HEK293 (cell line): Measurements from ENCODE around the gene EIF1.

Source experiments
- SCRT1 ChIP-seq: fragments of 450-650 bp; formaldehyde crosslinking; IDR thresholded peaks from 2 replicates; pipeline ENCODE4 v1.5.1; 2016; ENCODE audit warnings: missing biosample characterization, missing genetic modification characterization, borderline replicate concordance
- ZNF274 ChIP-seq, 2 experiments: fragments of 200-500 bp in 1 of 2; fragments of 450-650 bp in 1 of 2; sonication (Bioruptor generic) in 1 of 2; formaldehyde crosslinking in 1 of 2; IDR thresholded peaks; 2 replicates each; pipeline versions ENCODE4 v1.5.1 to v1.6.1; 2014 to 2016; ENCODE audit warnings: borderline replicate concordance in 1 of 2, inconsistent platforms in 1 of 2, low read length in 1 of 2, missing biosample characterization in 1 of 2, missing genetic modification characterization in 1 of 2
- ZNF311 ChIP-seq: fragments of 450-650 bp; formaldehyde crosslinking; IDR thresholded peaks from 2 replicates; pipeline ENCODE4 v1.5.1; 2017; ENCODE audit warnings: missing biosample characterization, missing genetic modification characterization, borderline replicate concordance
- ZNF776 ChIP-seq: fragments of 450-650 bp; formaldehyde crosslinking; IDR thresholded peaks from 2 replicates; pipeline ENCODE4 v1.5.0; 2017; ENCODE audit warnings: missing biosample characterization, missing genetic modification characterization, borderline replicate concordance

GRCh38 chr17:41639492-41640473 lies 48.9 kb upstream of the EIF1 start:
- TF ChIP-seq SCRT1 (tag by site-specific recombination) (no peak), ZNF311 (tag by site-specific recombination) (0 out of 2 replicates have a peak, but pooled peaks have one; percentile 67), ZNF274 (IDR thresholded peaks at IDR 0.05; ENCODE audit: low read length) (no peak), ZNF274 (tag by site-specific recombination; IDR thresholded peaks at IDR 0.05; ENCODE audit: borderline replicate concordance) (no peak), ZNF776 (tag by site-specific recombination) (no peak)
